ENCODE data around the gene TAS2R40.
"Not testable (repeated sequence)": the region's sequence is repeated elsewhere in the genome, so short reads cannot be mapped to it uniquely, and the experiment has no call there.

The TAS2R40 gene

GRCh38 chr7:143221737-143222136 is at the start of gene TAS2R40:
Gene TAS2R40 (plus strand): TSS chr7:143222037. CDS start chr7:143222079, 42 bp downstream.
- DNase-seq (ENCODE audit: low spot score) = no peak

DNA sequence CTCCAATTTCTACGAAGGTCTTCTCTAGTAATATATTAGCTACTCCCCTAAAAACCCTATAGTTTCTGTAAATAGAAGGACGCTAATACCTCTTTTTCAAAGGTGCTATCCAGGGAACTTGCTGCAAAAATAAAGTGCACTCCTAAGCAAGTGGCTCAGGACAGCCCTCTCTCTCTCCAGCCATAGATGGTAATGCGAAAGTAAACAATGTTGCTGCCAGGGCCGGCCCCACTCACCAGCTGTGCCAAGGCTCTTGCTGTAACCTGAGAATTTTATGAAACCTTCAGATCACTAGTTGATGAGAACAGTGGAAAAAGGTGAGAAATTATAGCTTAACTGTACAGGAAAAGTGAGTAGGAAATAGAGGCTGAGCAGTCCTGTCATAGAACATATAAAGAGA is 49.5 kb upstream of the TAS2R40 start:
- DNase-seq (ENCODE audit: low spot score) = no peak

DNA sequence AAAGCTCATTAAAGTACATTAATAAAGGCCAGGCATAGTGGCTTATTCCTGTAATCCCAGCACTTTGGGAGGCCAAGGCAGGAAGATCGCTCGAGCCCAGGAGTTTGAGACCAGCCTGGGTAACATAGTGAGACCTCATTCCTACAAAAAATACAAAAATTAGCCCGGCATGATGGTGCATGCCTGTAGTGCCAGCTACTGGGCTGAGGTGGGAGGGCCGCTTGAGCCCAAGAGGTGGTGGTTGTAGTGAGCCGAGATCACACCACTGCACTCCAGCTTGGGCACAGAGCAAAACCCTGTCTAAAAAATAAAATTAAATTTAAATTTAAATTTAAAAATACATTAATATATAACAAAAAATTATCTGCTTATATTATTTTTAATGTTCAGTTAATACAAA is 45.7 kb upstream of the TAS2R40 start:
- DNase-seq (ENCODE audit: low spot score) = no peak

- DNase-seq (ENCODE audit: low spot score) = no peak
Observed at GRCh38 chr7:143177374-143178119, 44.3 kb upstream of the TAS2R40 start.

- not testable (repeated sequence) for DNase-seq (ENCODE audit: low spot score)
Observed at GRCh38 chr7:143180771-143181170, 41.1 kb upstream of the TAS2R40 start.

DNA sequence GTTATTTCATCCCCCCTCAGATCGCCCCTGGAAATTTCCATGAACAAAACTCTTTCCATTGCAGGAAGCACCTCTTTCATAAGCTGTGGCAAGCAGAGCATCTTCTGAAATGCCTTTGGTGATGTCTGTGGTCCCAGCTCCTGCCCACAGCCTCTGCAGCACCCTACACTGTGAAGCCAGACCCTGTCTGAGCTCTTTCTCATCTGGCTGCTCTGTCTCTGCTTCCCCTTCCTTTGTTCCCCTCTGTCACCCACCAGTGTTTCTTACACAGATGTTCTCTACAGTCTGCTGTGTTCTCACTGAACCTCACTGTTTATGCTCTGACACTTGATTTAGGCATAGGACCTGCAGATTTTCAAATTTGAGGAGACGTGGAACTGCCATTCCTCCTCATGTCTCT is 40.5 kb upstream of the TAS2R40 start:
- DNase-seq (ENCODE audit: low spot score) = no peak

- DNase-seq (ENCODE audit: low spot score) = no peak
Observed at GRCh38 chr7:143183024-143183423, 38.8 kb upstream of the TAS2R40 start, which contains the start of gene TAS2R39. Gene TAS2R39 (plus strand): TSS chr7:143183419. CDS start chr7:143183419, 0 bp downstream.

GRCh38 chr7:143185551-143185950 is 36.3 kb upstream of the TAS2R40 start:
- no peak for DNase-seq (ENCODE audit: low spot score)

DNA sequence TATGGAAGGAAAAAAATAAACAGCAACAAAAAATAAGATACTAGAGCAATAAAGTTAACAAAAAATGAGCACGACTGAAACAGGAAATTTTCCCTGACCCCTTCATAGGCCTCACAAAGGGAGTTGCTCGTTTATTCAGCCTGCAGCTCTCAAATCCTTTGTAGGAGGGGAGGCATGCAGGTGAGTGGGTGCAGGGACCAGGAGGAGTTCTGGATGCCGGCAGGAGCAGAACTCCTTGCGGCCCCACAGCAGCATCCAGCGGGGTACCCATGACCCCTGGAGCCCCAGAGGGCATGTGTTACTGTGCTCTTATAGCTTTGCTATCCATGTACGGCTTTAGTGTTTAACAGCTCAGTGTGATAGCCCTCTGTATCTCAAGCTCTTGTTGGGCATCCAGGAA is 32.8 kb upstream of the TAS2R40 start:
- no peak for DNase-seq (ENCODE audit: low spot score)

GRCh38 chr7:143193880-143194279 is 28.0 kb upstream of the TAS2R40 start:
- DNase-seq (ENCODE audit: low spot score) = no peak

DNA sequence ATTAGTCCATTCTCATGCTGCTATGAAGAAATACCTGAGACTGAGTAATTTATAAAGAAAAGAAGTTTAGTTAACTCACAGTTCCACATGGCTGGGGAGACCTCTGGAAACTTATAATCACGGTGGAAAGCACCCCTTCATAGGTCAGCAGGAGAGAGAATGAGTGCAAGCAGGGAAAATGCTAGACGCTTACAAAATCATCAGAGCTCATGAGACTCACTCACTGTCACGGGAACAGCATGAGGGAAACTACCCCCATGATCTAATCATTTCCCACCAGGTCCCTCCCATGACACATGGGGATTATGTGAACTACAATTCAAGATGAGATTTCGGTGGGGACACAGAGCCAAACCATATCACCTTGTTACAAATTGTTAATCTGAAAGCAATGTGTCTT is 22.8 kb upstream of the TAS2R40 start:
- no peak for DNase-seq (ENCODE audit: low spot score)

DNA sequence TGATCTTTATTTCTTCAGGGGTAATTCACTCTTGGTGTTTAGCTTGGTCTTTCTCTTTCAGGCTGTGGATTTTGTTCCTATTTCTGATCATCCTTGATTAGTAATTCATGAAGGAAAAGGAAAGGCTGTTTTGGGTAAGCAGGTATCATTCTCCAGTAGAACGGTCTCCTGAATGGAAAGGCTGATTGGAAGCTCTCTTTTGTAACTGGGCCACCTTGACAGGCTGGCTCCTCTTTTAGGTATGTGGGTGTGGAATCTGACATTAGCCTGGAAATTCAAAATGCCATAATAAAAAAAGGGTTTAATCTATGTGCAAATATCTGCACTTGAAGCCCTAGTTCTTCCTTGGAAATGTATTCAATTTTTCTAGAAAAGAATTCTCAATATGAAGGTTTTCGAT is 19.7 kb upstream of the TAS2R40 start:
- DNase-seq (ENCODE audit: low spot score) = no peak

DNA sequence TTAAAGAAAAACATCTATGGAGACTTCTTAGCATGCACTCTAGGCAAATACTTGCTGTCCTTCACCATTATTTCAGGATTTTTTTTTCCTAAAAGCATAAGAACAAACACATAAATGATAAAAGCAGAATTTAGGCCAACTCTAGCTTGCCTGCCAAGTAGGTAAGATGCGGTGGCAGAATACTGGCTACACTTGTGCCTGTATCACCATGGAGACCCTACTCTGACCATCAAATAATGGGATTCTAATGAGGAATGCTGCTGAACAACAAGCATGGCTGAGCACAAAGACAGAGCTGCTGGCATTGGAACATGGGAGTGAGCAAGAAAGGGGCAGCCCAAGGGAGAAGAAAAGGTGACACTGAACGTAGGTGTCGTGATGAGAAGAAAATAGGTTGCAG is 18.5 kb upstream of the TAS2R40 start:
- no peak for DNase-seq (ENCODE audit: low spot score)

GRCh38 chr7:143205560-143206293 is 16.1 kb upstream of the TAS2R40 start:
- DNase-seq (ENCODE audit: low spot score) = no peak

- no peak for DNase-seq (ENCODE audit: low spot score)
Observed at GRCh38 chr7:143210541-143210940, 11.3 kb upstream of the TAS2R40 start.

- not testable (repeated sequence) for DNase-seq (ENCODE audit: low spot score)
Observed at GRCh38 chr7:143213478-143213877, 8.4 kb upstream of the TAS2R40 start.

GRCh38 chr7:143214789-143215679 is 6.8 kb upstream of the TAS2R40 start:
- DNase-seq (ENCODE audit: low spot score) = no peak

- no peak for DNase-seq (ENCODE audit: low spot score)
Observed at GRCh38 chr7:143216151-143216550, 5.7 kb upstream of the TAS2R40 start.

GRCh38 chr7:143216686-143217085 is 5.2 kb upstream of the TAS2R40 start:
- no peak for DNase-seq (ENCODE audit: low spot score)

DNA sequence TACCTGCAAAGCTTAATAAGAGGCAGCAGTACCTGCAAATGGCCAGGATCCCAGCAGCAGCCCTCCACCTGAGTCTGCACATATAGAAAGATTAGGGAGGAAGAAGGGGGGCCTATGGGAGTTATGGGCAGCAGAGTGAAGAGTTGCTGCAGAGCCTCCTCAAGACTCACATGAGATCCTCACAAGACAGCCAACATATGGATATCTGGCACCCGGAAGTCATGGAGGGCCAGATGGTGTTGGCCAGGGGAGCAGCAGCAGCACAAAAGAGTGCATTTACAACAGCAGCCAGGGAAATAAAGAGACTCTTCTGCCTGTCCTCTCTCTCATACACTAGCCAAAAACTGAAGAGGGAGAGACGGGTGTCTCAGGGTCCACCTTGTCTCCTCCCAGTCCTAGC is 4.0 kb upstream of the TAS2R40 start:
- DNase-seq (ENCODE audit: low spot score) = no peak

DNA sequence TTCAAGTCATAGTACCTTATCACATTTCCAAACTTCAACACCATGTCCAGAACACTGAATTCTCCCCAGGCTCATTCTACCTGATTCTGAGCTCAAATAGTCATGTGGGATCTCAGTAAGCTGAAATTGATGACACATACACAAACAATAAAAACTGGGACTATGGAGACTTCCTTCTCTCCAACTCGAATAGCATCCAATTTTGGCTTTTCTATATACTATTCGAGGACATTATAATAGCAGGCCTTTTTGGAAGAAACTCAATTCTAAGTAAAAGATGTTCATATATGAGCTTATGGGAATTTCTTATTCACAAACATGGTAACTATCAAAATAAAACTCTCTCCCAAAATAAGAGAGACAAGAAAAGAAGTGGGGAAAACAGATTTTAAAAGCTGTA is 551 bp upstream of the TAS2R40 start:
- DNase-seq (ENCODE audit: low spot score) = no peak

DNA sequence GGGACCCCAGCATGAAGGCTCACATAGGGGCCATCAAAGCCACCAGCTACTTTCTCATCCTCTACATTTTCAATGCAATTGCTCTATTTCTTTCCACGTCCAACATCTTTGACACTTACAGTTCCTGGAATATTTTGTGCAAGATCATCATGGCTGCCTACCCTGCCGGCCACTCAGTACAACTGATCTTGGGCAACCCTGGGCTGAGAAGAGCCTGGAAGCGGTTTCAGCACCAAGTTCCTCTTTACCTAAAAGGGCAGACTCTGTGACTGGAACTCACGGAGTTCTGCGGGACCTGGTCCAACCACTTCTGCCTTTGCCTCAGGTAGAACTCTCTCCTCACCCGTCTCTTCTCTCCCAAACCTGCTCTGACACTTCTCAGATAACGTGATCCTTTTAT is 945 bp downstream of the TAS2R40 start:
- no peak for DNase-seq (ENCODE audit: low spot score)

Measured in left forelimb (tissue), 1 donor.